Stimulated activated CD8-positive, alpha-beta memory T cell treated with anti-CD3 and anti-CD28 coated beads, Interleukin-15, amount 100 ng/mL, for 24 hours (primary cell): ENCODE data around the gene PYY.

Source experiments
- DNase-seq: peaks from one replicate; pipeline ENCODE4 v3.0.0-alpha.2; 2020; ENCODE audit warnings: low read depth

The PYY gene

GRCh38 chr17:43914451-43914850 is 39.3 kb downstream of the PYY start:
- DNase-seq = no peak

GRCh38 chr17:43913584-43913983 is 40.2 kb downstream of the PYY start:
- DNase-seq = no peak

- DNase-seq = no peak
Measured at GRCh38 chr17:43912635-43913304, 41.0 kb downstream of the PYY start.

- no peak for DNase-seq
Measured at GRCh38 chr17:43911904-43912303, 41.8 kb downstream of the PYY start.

- no peak for DNase-seq
Measured at GRCh38 chr17:43909537-43910231, 44.1 kb downstream of the PYY start.

- no peak for DNase-seq
Measured at GRCh38 chr17:43907998-43908721, 45.6 kb downstream of the PYY start.

- no peak for DNase-seq
Measured at GRCh38 chr17:43907425-43907981, 46.2 kb downstream of the PYY start, which contains the start of gene MPP2. TSS of gene MPP2 (minus strand) at chr17:43907536. CDS start at chr17:43904460, 3,076 bp downstream.

GRCh38 chr17:43906951-43907424 is 46.8 kb downstream of the PYY start:
- no peak for DNase-seq

GRCh38 chr17:43905985-43906852 is 47.5 kb downstream of the PYY start:
- no peak for DNase-seq

GRCh38 chr17:43905400-43905984 is 48.2 kb downstream of the PYY start:
- DNase-seq = no peak
